GM12878 (cell line): ENCODE results near the gene ARRDC1. TPM values are rescaled to one million over a fixed set of nuclear protein-coding genes. Genes with fewer than 3 reads are reported as not detected.

Experiments
- ATAC-seq: fragments of 200-7000 bp; cut with Tn5 transposase; 3 replicates; pipeline ENCODE4 v1.9.1; 2020; ENCODE audit warnings: mild to moderate bottlenecking, moderate library complexity
- BruUV-seq: library from RNA; stranded (reverse); fragments of 400-500 nt; replicated peaks from 2 replicates; lab custom pipeline; 2021; lab: Mats Ljungman, UMichigan
- CTCF ChIA-PET: fragments of 300-600 bp; sonication (Branson Sonifier 250); formaldehyde crosslinking; extraction: SDS; loops from one replicate; lab custom pipeline; 2021; ENCODE audit warnings: inconsistent platforms; lab: Yijun Ruan, JAX
- POLR2A ChIA-PET: fragments of 350-600 bp; formaldehyde crosslinking; extraction: SDS; loops from one replicate; lab custom pipeline; 2021; ENCODE audit warnings: inconsistent platforms; lab: Charles Lee
- RAD21 ChIA-PET: fragments of 300-600 bp; sonication (Branson Sonifier 250); formaldehyde crosslinking; loops from one replicate; lab custom pipeline; 2023; ENCODE audit warnings: antibody characterized with exemption; ENCODE audit not compliant: unreplicated experiment; lab: Charles Lee
- SMC1A ChIA-PET: fragments of 300-600 bp; sonication (Branson Sonifier 250); formaldehyde crosslinking; loops from one replicate; lab custom pipeline; 2023; ENCODE audit not compliant: unreplicated experiment, uncharacterized antibody; lab: Charles Lee
- DNase-seq: peaks from one replicate; pipeline ENCODE4 v3.0.0-alpha.2; 2011; ENCODE audit warnings: low read depth, low spot score
- FAIRE-seq: peaks from 3 replicates; lab custom pipeline; 2011; peaks lifted over from hg19 to GRCh38; lab: Jason Lieb, UNC
- H2AFZ ChIP-seq: 2 replicates; pipeline ENCODE4 v1.6.0; 2011; ENCODE audit warnings: low read depth, low read length, control low read depth; ENCODE audit not compliant: control insufficient read depth
- H3K27ac ChIP-seq: 2 replicates; pipeline ENCODE4 v1.5.1; 2011; ENCODE audit warnings: control low read depth; ENCODE audit not compliant: control insufficient read depth, insufficient read depth
- H3K27me3 ChIP-seq, 2 experiments: replicated peaks in 1 of 2; 2 replicates each; pipeline versions ENCODE4 v1.6.0 to v1.6.1; 2011; ENCODE audit warnings: low read length in 1 of 2; ENCODE audit not compliant: control insufficient read depth in 2 of 2, insufficient read depth in 2 of 2
- H3K36me3 ChIP-seq, 2 experiments: 2 replicates each; pipeline ENCODE4 v1.5.1; 2011; ENCODE audit warnings: low read length in 1 of 2; ENCODE audit not compliant: control insufficient read depth in 2 of 2, insufficient read depth in 2 of 2
- H3K4me1 ChIP-seq: 2 replicates; pipeline ENCODE4 v1.6.1; 2011; ENCODE audit warnings: mild to moderate bottlenecking, low read length, moderate library complexity, mixed read lengths; ENCODE audit not compliant: control insufficient read depth, insufficient read depth
- H3K4me2 ChIP-seq: 2 replicates; pipeline ENCODE4 v1.6.0; 2011; ENCODE audit warnings: control low read depth; ENCODE audit not compliant: control insufficient read depth, insufficient read depth
- H3K4me3 ChIP-seq: fragments of 200-600 bp; sonication (generic); 2 replicates; pipeline ENCODE4 v1.5.1; 2016
- H3K79me2 ChIP-seq: 2 replicates; pipeline ENCODE4 v1.6.0; 2011; ENCODE audit warnings: low read length; ENCODE audit not compliant: control insufficient read depth, insufficient read depth
- H3K9ac ChIP-seq: 2 replicates; pipeline ENCODE4 v1.8.0; 2011; ENCODE audit warnings: low read length, control low read depth, mixed read lengths; ENCODE audit not compliant: control insufficient read depth, insufficient read depth
- H3K9me3 ChIP-seq: replicated peaks from 3 replicates; pipeline ENCODE4 v1.5.1; 2011; ENCODE audit warnings: mild to moderate bottlenecking, low read length; ENCODE audit not compliant: control insufficient read depth, insufficient read depth
- H4K20me1 ChIP-seq: 2 replicates; pipeline ENCODE4 v1.6.0; 2011; ENCODE audit not compliant: control insufficient read depth, insufficient read depth
- BMI1 ChIP-seq: fragments of 450-650 bp; IDR thresholded peaks from 2 replicates; pipeline ENCODE4 v1.6.1; 2016; ENCODE audit warnings: mild to moderate bottlenecking, moderate library complexity, borderline replicate concordance
- HDAC2 ChIP-seq: fragments of 200-600 bp; sonication (generic); IDR thresholded peaks from 2 replicates; pipeline ENCODE4 v1.6.1; 2017
- MTA2 ChIP-seq: fragments of 450-650 bp; IDR thresholded peaks from 2 replicates; pipeline ENCODE4 v1.6.1; 2016; ENCODE audit warnings: low read depth, mild to moderate bottlenecking, moderate library complexity
- NFXL1 ChIP-seq: fragments of 450-650 bp; IDR thresholded peaks from 2 replicates; pipeline ENCODE4 v1.6.1; 2017; ENCODE audit warnings: antibody characterized with exemption, mild to moderate bottlenecking, borderline replicate concordance
- RAD21 ChIP-seq: IDR thresholded peaks from 2 replicates; pipeline ENCODE4 v1.6.1; 2011; ENCODE audit warnings: mild to moderate bottlenecking, low read depth, low read length, moderate library complexity; ENCODE audit not compliant: insufficient read depth
- RELB ChIP-seq: fragments of 450-650 bp; IDR thresholded peaks from 2 replicates; pipeline ENCODE4 v1.6.1; 2017; ENCODE audit warnings: low read depth, mild to moderate bottlenecking, moderate library complexity
- SMARCA5 ChIP-seq: fragments of 450-650 bp; IDR thresholded peaks from 2 replicates; pipeline ENCODE4 v1.6.1; 2017; ENCODE audit warnings: mild to moderate bottlenecking
- SUPT20H ChIP-seq: IDR thresholded peaks from 2 replicates; pipeline ENCODE4 v1.6.1; 2011; ENCODE audit warnings: low read depth, mild to moderate bottlenecking, low read length, moderate library complexity, borderline replicate concordance; ENCODE audit not compliant: control insufficient read depth
- TCF12 ChIP-seq: IDR thresholded peaks from 2 replicates; pipeline ENCODE4 v1.6.1; 2011; ENCODE audit warnings: low read depth, mild to moderate bottlenecking, low read length
- WGBS: methylation state at CpG from one replicate; pipeline ENCODE4 v1.1.6; 2016; ENCODE audit warnings: low lambda C conversion rate; ENCODE audit not compliant: insufficient replicate concordance, insufficient coverage; ENCODE audit errors: missing lambda C conversion rate; 5-methylcytosine and 5-hydroxymethylcytosine counted together
- in situ Hi-C: fragments of 300-500 bp; cut with MboI; formaldehyde crosslinking; loops from 9 replicates; pipeline ENCODE4 v1.14.3; 2018; ENCODE audit warnings: mixed read lengths
- intact Hi-C: fragments of 100-400 bp; cut with micrococcal nuclease; formaldehyde crosslinking; loops from one replicate; pipeline ENCODE4 v1.14.2; 2022; ENCODE audit not compliant: unreplicated experiment
- polyA plus RNA-seq, 11 experiments: library from polyadenylated mRNA; depleted of rRNA in 4 of 11; unstranded in 6 of 11; stranded (reverse) in 5 of 11; fragments of >200 nt; fragmentation: Nextera tagmentation in 4 of 11; fragmentation: Illumina TruSeq in 1 of 11; extraction: Ambion mirVana in 4 of 11; extraction: Trizol in 1 of 11; gene quantifications; 1 replicate in 1 of 11; 2 replicates in 10 of 11; pipeline versions ENCODE4 v1.2.1 to v1.2.3, GENCODE V29; 2011 to 2016; ENCODE audit warnings: inconsistent platforms in 2 of 11, missing spikeins in 2 of 11, low read depth in 1 of 11
- total RNA-seq, 4 experiments: library from RNA; depleted of rRNA in 3 of 4; stranded (reverse); fragments of >200 nt in 3 of 4; fragmentation: Illumina TruSeq in 1 of 4; extraction: Trizol in 1 of 4; gene quantifications; 2 replicates each; pipeline versions ENCODE4 v1.2.1 to v1.2.3, GENCODE V29; 2013 to 2021
- TF ChIP-seq, protein P1 (sequence below): IDR thresholded peaks from 2 replicates; pipeline ENCODE4 v1.6.1; 2012; ENCODE audit warnings: low read depth, low read length, improper control_type of control experiment

Gene ARRDC1
- total and polyA plus RNA-seq, 10 of the 15 experiments (the other 5 are each of a cell fraction or from before 2014, with no cell fraction given), result 0.23 to 34.4 (median 20.9) TPM

GRCh38 chr9:137581361-137582285 is 23.9 kb upstream of the ARRDC1 start:
- DNase-seq (no peak), FAIRE-seq (no peak), ATAC-seq (no peak)
- H3K27ac ChIP-seq, result no peak overlapping the region
- POLR2A ChIA-PET, result interaction anchor here (0.6 kb wide), 1 partner anchor 41 kb away, joined by 3 read pairs; no protein-coding TSS in a partner anchor
- WGBS, result 85% methylated on average over 22 of the region's 22 CpGs
- RAD21 ChIA-PET, result no interaction called here
- intact Hi-C loops (no loop called here), in situ Hi-C loops (no loop called here)
- H4K20me1 ChIP-seq, result no peaks in the 10 kb centered on the region
- H2AFZ ChIP-seq, result no peak overlapping the region
- no peak for TF ChIP-seq HDAC2
- no peak for TF ChIP-seq SUPT20H
- no peak for TF ChIP-seq BMI1
- TF ChIP-seq, protein P1, sequence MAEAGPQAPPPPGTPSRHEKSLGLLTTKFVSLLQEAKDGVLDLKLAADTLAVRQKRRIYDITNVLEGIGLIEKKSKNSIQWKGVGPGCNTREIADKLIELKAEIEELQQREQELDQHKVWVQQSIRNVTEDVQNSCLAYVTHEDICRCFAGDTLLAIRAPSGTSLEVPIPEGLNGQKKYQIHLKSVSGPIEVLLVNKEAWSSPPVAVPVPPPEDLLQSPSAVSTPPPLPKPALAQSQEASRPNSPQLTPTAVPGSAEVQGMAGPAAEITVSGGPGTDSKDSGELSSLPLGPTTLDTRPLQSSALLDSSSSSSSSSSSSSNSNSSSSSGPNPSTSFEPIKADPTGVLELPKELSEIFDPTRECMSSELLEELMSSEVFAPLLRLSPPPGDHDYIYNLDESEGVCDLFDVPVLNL, result no peak
- TF ChIP-seq RELB, result no peak
- no peak for TF ChIP-seq TCF12
- no peak for TF ChIP-seq MTA2
- no peak for TF ChIP-seq RAD21
- TF ChIP-seq NFXL1, result no peak
- no peak for TF ChIP-seq SMARCA5
- H3K27me3 ChIP-seq, result no peaks in the 10 kb centered on the region
- CTCF ChIA-PET, result interaction anchor here (1.3 to 2.3 kb wide), 2 partner anchors 23 to 91 kb away, joined by 5 read pairs; no protein-coding TSS in a partner anchor
- SMC1A ChIA-PET, result no interaction called here
- peaks cover 7% of the 10 kb centered on the region for H3K4me1 ChIP-seq
- H3K79me2 ChIP-seq, result peaks cover 16% of the 10 kb centered on the region
- no peak overlapping the region for H3K4me2 ChIP-seq
- H3K36me3 ChIP-seq, result peaks cover 4 to 19% of the 10 kb centered on the region in 2 experiments; a peak in 3 of 4 replicates
- H3K9me3 ChIP-seq, result no peaks in the 10 kb centered on the region
- BruUV-seq, result no TSS peak
- no peak overlapping the region for H3K9ac ChIP-seq
- H3K4me3 ChIP-seq, result no peak overlapping the region
